Adrenal gland (tissue), 12 donors: Measurements from ENCODE around the gene HMX2. TPM values are rescaled to one million over a fixed set of nuclear protein-coding genes. Genes with fewer than 3 reads are reported as not detected.

Source experiments
- DNase-seq, 7 donors: peaks; one replicate each; pipeline ENCODE4 v3.0.0-alpha.2; 2019 to 2020
- H3K27ac ChIP-seq, 5 donors: fragments of 200-600 bp; sonication (generic) in 4 of 5; 1 replicate in 3 of 5; 2 replicates in 2 of 5; pipeline versions ENCODE4 v1.5.1 to v1.8.0; 2016 to 2020; ENCODE audit warnings: mild to moderate bottlenecking in 1 of 5
- H3K27me3 ChIP-seq: fragments of 200-600 bp; 2 replicates; pipeline ENCODE4 v1.8.0; 2021
- H3K36me3 ChIP-seq, 2 donors: fragments of 200-600 bp; replicated peaks in 1 of 2; 1 replicate in 1 of 2; 2 replicates in 1 of 2; pipeline versions ENCODE4 v1.5.1 to v1.8.0; 2018 to 2022
- H3K4me1 ChIP-seq, 2 donors: fragments of 200-600 bp; replicated peaks in 1 of 2; 1 replicate in 1 of 2; 2 replicates in 1 of 2; pipeline versions ENCODE4 v1.5.1 to v1.8.0; 2018 to 2021
- H3K4me3 ChIP-seq, 4 donors: fragments of 200-600 bp; sonication (generic) in 3 of 4; one replicate each; pipeline ENCODE4 v1.5.1; 2016 to 2018
- H3K9me3 ChIP-seq, 3 donors: fragments of 200-600 bp; sonication (generic) in 1 of 3; replicated peaks in 1 of 3; 1 replicate in 2 of 3; 2 replicates in 1 of 3; pipeline versions ENCODE4 v1.5.1 to v1.8.0; 2016 to 2021
- POLR2A ChIP-seq, 2 donors: fragments of 450-650 bp; IDR thresholded peaks; one replicate each; pipeline ENCODE4 v1.6.1; 2017; ENCODE audit warnings: antibody characterized with exemption in 2 of 2, mild to moderate bottlenecking in 2 of 2, moderate library complexity in 1 of 2
- WGBS, 4 donors: extraction: QIAGEN DNeasy Blood & Tissue Kit in 2 of 4; methylation state at CpG; one replicate each; pipeline versions ENCODE4 v1.1.5 to v1.1.7; 2013 to 2017; 5-methylcytosine and 5-hydroxymethylcytosine counted together
- intact Hi-C, 2 donors: fragments of 100-400 bp; cut with DNase I; formaldehyde crosslinking; loops; one replicate each; pipeline versions ENCODE4 v1.14.1 to v1.15.0; 2022 to 2023
- polyA plus RNA-seq, 3 donors: library from polyadenylated mRNA; stranded (reverse); fragments of 200-250 nt in 2 of 3; fragments of 350-450 nt in 1 of 3; fragmentation: Illumina TruSeq in 1 of 3; extraction: RNeasy Lipid Tissue Mini Kit (QIAGEN cat#74804) in 1 of 3; gene quantifications; one replicate each; pipeline ENCODE4 v1.2.3, GENCODE V29; 2013 to 2014
- total RNA-seq, 9 donors: library from RNA; depleted of rRNA in 4 of 9; stranded (reverse); fragments of >200 nt in 4 of 9; fragments of 120-200 nt in 1 of 9; fragmentation: NEBNext Ultra II Directional in 1 of 9; extraction: Animal tissue kit (Norgen Biotek cat#: 25700) in 1 of 9; gene quantifications; one replicate each; pipeline versions ENCODE4 v1.1.0 to v1.2.4, GENCODE V29; 2013 to 2023
- TF ChIP-seq, protein P1 (sequence below), 6 experiments: fragments of 450-650 bp in 4 of 6; fragments of 200-600 bp in 2 of 6; sonication (generic) in 1 of 6; IDR thresholded peaks; 1 replicate in 5 of 6; 2 replicates in 1 of 6; pipeline versions ENCODE4 v1.5.1 to v1.8.0; 2016 to 2021; ENCODE audit warnings: antibody characterized with exemption in 6 of 6, mild to moderate bottlenecking in 2 of 6, moderate library complexity in 1 of 6
- donor health status: healthy with polysubstance abuse.
- donor health status: Bipolar disorder and iron deficiency.
- donor health status: DM: yes; HTN: yes; CAD: no.
- donor health status: DM: no; HTN: no; CAD: no.
- donor health status: DM: no; HTN: no; CAD: no.
- donor health status: DM: yes; HTN: yes; CAD: no.

The HMX2 gene
- total and polyA plus RNA-seq, 12 donors = not detected

DNA sequence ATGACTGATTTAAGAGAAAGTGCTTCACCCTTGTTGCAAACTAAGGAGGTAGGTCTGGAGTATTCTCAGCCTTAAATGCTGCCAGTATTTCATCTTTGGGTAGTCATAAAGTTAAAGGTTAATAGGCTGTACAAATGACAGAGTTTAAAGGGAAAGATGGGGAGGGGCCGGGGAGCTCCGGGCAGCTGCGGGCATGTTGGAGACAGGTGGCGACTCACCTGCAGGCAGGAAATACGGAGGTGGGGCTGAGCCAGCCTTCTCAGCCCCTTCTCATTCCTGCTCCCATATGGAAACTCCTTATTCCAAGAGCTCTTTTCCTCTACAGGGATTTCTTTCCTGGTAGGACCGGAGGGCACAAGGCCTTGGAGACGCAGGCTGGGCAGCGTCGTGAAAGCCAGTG is 44.0 kb upstream of the HMX2 start:
- no peak for DNase-seq
- intact Hi-C loops = no loop called here
- Histone ChIP-seq H3K27ac (no peak overlapping the region), H3K9me3 (no peaks in the 10 kb centered on the region), H3K36me3 (no peaks in the 10 kb centered on the region), H3K4me1 (no peaks in the 10 kb centered on the region), H3K27me3 (peaks cover 6% of the 10 kb centered on the region), H3K4me3 (no peak overlapping the region)
- TF ChIP-seq, protein P1, sequence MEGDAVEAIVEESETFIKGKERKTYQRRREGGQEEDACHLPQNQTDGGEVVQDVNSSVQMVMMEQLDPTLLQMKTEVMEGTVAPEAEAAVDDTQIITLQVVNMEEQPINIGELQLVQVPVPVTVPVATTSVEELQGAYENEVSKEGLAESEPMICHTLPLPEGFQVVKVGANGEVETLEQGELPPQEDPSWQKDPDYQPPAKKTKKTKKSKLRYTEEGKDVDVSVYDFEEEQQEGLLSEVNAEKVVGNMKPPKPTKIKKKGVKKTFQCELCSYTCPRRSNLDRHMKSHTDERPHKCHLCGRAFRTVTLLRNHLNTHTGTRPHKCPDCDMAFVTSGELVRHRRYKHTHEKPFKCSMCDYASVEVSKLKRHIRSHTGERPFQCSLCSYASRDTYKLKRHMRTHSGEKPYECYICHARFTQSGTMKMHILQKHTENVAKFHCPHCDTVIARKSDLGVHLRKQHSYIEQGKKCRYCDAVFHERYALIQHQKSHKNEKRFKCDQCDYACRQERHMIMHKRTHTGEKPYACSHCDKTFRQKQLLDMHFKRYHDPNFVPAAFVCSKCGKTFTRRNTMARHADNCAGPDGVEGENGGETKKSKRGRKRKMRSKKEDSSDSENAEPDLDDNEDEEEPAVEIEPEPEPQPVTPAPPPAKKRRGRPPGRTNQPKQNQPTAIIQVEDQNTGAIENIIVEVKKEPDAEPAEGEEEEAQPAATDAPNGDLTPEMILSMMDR (IDR thresholded peaks at IDR 0.05) = no peak
- TF ChIP-seq POLR2A (IDR thresholded peaks at IDR 0.05) = no peak
- 67 to 75% (median 70%) methylated on average over 9 of the region's 9 CpGs for WGBS, 4 donors

DNA sequence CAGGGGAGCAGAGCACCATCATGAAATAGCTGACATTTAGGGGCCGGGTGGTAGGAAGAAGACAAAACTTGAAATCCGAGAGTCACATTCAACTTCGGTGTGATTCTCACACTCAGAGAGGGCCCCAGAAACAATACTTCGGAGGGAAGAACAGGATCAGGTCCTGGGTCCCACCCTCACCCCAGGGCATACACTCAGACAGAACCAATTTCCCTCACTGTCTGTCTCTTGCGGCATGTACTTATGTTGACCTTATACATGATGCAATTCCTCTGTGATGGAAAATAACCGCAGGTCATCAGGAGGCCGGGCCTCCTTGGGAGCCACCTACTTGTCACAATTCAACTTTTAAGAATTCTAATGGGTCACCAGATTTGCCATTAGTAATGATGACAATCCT is 38.5 kb upstream of the HMX2 start:
- no peak overlapping the region for H3K4me3 ChIP-seq
- intact Hi-C loops = no loop called here
- no peaks in the 10 kb centered on the region for H3K36me3 ChIP-seq
- H3K9me3 ChIP-seq = no peaks in the 10 kb centered on the region
- H3K4me1 ChIP-seq = no peaks in the 10 kb centered on the region
- no peak for DNase-seq
- 66 to 74% (median 69%) methylated on average over 7 of the region's 7 CpGs for WGBS, 4 donors
- no peak overlapping the region for H3K27ac ChIP-seq
- peaks cover under 1% of the 10 kb centered on the region for H3K27me3 ChIP-seq
- TF ChIP-seq, protein P1 (IDR thresholded peaks at IDR 0.05) = no peak

DNA sequence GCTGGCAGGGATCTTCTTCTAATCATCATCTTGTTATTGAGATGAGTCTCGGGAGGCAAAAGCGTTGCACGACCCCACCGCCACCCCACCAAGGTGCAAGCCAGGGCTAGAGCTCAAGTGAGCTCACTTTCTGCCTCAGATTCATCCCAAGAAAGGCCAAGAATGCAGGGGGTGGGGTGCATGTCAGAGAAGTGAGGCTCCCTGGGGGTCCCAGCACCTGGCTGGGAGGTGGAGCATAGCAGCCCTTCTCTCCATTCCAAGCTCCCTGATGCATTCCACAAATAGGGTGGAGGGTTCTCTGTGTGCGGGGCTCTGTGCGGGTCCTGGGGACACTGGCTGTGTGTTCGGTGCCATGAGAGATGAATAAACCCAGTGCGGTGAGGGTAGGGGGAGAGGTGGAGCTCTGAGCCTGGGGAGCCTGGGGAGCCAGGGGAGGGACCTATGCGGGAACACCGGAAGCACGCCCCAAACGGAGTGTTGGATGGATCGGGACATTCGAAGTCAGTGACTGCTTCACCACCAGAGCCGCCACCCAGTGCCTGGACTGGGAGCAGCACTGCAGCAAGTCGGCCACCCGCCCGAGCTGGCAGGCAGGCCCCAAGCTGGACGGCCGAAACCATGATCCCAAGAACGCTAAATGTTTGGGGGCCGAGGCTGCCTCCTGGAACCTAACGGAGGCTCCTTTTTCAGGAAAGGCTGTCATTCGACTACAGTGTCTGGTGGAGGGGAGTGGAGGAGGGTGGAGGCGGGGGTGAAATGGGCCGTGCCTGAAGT is 30.1 kb upstream of the HMX2 start:
- 34 to 46% (median 38%) methylated on average over 16 to 26 of the region's 26 CpGs for WGBS, 4 donors
- H3K27me3 ChIP-seq = peaks cover 23% of the 10 kb centered on the region

DNA sequence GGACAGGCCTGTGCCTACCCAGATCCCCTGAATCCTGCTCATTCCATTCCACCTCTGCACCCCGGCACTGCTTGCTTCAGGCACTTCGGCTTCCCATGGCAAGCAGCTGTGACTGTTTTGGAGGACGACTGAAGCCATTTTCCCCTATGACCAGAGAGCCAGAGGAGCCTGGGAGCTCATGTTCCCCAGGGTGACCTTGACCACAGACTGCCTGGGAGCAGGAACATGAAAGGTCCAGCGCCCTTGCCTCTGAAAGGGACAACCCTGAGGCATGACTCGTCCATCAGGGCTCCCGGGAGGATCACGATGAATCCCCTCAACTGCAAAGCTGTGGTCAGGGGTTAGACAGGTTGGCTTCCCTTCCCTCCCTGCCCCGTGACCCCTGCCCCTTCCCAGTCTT is 28.9 kb upstream of the HMX2 start:
- TF ChIP-seq, protein P1 (IDR thresholded peaks at IDR 0.05) = no peak
- TF ChIP-seq POLR2A (IDR thresholded peaks at IDR 0.05) = no peak
- Histone ChIP-seq H3K4me1 (no peaks in the 10 kb centered on the region), H3K9me3 (no peaks in the 10 kb centered on the region), H3K4me3 (no peak overlapping the region), H3K27me3 (peaks cover 23% of the 10 kb centered on the region), H3K27ac (no peak overlapping the region), H3K36me3 (no peaks in the 10 kb centered on the region)
- intact Hi-C loops = no loop called here
- DNase-seq = no peak
- WGBS, 4 donors = 53 to 64% (median 61%) methylated on average over 6 to 8 of the region's 8 CpGs

More for the DNA sequence above, 30.1 kb upstream of the HMX2 start:
- no peak for TF ChIP-seq POLR2A (IDR thresholded peaks at IDR 0.05)
- TF ChIP-seq, protein P1 (IDR thresholded peaks at IDR 0.05) = no peak
- no peak overlapping the region for H3K27ac ChIP-seq
- no peaks in the 10 kb centered on the region for H3K4me1 ChIP-seq
- DNase-seq = no peak
- H3K4me3 ChIP-seq = no peak overlapping the region
- no peaks in the 10 kb centered on the region for H3K36me3 ChIP-seq
- no peaks in the 10 kb centered on the region for H3K9me3 ChIP-seq
- intact Hi-C loops = no loop called here
